Mesendoderm (in vitro differentiated cells): Measurements from ENCODE around the gene EFL1.

Experiments used
- DNase-seq: peaks from one replicate; pipeline ENCODE4 v3.0.0; 2013
- H2AK5ac ChIP-seq: 2 replicates; pipeline ENCODE4 v1.6.1; 2013; ENCODE audit warnings: low read length, inconsistent platforms
- H2BK120ac ChIP-seq: 2 replicates; pipeline ENCODE4 v1.6.1; 2013; ENCODE audit warnings: low read depth, mild to moderate bottlenecking, low read length, moderate library complexity, mixed read lengths
- H2BK15ac ChIP-seq: replicated peaks from 2 replicates; pipeline ENCODE4 v1.6.1; 2013; ENCODE audit warnings: low read depth, mild to moderate bottlenecking, moderate library complexity
- H2BK5ac ChIP-seq: 2 replicates; pipeline ENCODE4 v1.6.1; 2013; ENCODE audit warnings: low read length, inconsistent platforms
- H3K18ac ChIP-seq: 2 replicates; pipeline ENCODE4 v1.6.1; 2013; ENCODE audit warnings: mild to moderate bottlenecking, low read length, mixed read lengths
- H3K23ac ChIP-seq: one replicate; pipeline ENCODE4 v1.6.1; 2013; ENCODE audit warnings: low read length
- H3K27ac ChIP-seq: 2 replicates; pipeline ENCODE4 v1.5.1; 2013; ENCODE audit warnings: low read depth, mild to moderate bottlenecking, inconsistent platforms, low read length, moderate library complexity
- H3K27me3 ChIP-seq: 2 replicates; pipeline ENCODE4 v1.6.1; 2013; ENCODE audit warnings: low read length, control low read depth, mild to moderate bottlenecking, inconsistent platforms; ENCODE audit not compliant: insufficient read depth, poor library complexity
- H3K36me3 ChIP-seq: 2 replicates; pipeline ENCODE4 v1.6.1; 2013; ENCODE audit warnings: low read length, inconsistent platforms; ENCODE audit not compliant: control insufficient read depth, insufficient read depth
- H3K4ac ChIP-seq: one replicate; pipeline ENCODE4 v1.6.1; 2013; ENCODE audit warnings: low read depth, mild to moderate bottlenecking, low read length, moderate library complexity
- H3K4me1 ChIP-seq: 2 replicates; pipeline ENCODE4 v1.6.1; 2013; ENCODE audit warnings: low read depth, low read length, inconsistent platforms; ENCODE audit not compliant: control insufficient read depth
- H3K4me2 ChIP-seq: 2 replicates; pipeline ENCODE4 v1.6.1; 2013; ENCODE audit warnings: low read length
- H3K4me3 ChIP-seq: 2 replicates; pipeline ENCODE4 v1.5.1; 2013; ENCODE audit warnings: mild to moderate bottlenecking, low read length
- H3K56ac ChIP-seq: one replicate; pipeline ENCODE4 v1.6.1; 2013; ENCODE audit warnings: low read length
- H3K79me1 ChIP-seq: 2 replicates; pipeline ENCODE4 v1.6.1; 2013; ENCODE audit warnings: low read length, inconsistent platforms
- H3K79me2 ChIP-seq: 2 replicates; pipeline ENCODE4 v1.6.1; 2013; ENCODE audit warnings: mild to moderate bottlenecking, low read length; ENCODE audit not compliant: control insufficient read depth, insufficient read depth
- H3K9ac ChIP-seq: 2 replicates; pipeline ENCODE4 v1.6.1; 2013; ENCODE audit warnings: low read length, inconsistent platforms
- H4K5ac ChIP-seq: one replicate; pipeline ENCODE4 v1.6.1; 2013; ENCODE audit warnings: low read length
- H4K8ac ChIP-seq: one replicate; pipeline ENCODE4 v1.6.1; 2013; ENCODE audit warnings: low read depth, mild to moderate bottlenecking, control low read depth, low read length, moderate library complexity
- WGBS: extraction: QIAGEN DNeasy Blood & Tissue Kit; methylation state at CpG from one replicate; pipeline ENCODE4 v1.1.7; 2013; ENCODE audit warnings: low lambda C conversion rate, missing lambda C conversion rate; ENCODE audit not compliant: insufficient coverage; ENCODE audit errors: extremely low coverage; 5-methylcytosine and 5-hydroxymethylcytosine counted together

Gene EFL1

DNA sequence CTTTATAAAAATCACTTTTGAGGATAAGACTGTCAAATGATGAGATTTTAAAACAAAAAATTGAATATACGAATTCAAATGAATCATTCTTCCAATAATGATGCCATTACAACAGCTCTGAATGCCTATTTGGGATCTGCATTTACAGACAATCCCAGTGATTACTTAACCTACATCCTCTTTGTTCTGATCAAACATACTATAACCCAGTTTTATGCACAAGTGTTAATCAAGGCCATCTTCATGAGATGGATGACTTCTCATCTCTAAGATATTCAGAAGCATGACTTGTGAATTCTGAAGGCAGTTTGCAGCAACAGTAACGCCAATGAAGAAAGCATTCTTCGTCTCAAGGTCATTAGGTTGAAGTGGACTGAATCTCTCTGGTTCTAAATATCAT, 126.4 kb downstream of the EFL1 start:
- H3K4ac ChIP-seq = no peak overlapping the region
- WGBS = no CpG with 5 or more reads among the region's 3 CpGs
- no peak overlapping the region for H3K23ac ChIP-seq
- H3K79me2 ChIP-seq = no peaks in the 10 kb centered on the region
- no peak overlapping the region for H3K27ac ChIP-seq
- H3K27me3 ChIP-seq = no peaks in the 10 kb centered on the region
- no peak for DNase-seq
- no peak overlapping the region for H2AK5ac ChIP-seq
- no peak overlapping the region for H3K4me2 ChIP-seq
- no peak overlapping the region for H2BK15ac ChIP-seq
- H3K56ac ChIP-seq = no peak overlapping the region
- H3K79me1 ChIP-seq = no peaks in the 10 kb centered on the region
- peaks cover 3% of the 10 kb centered on the region for H3K36me3 ChIP-seq
- no peak overlapping the region for H2BK120ac ChIP-seq
- H3K9ac ChIP-seq = no peak overlapping the region
- no peak overlapping the region for H4K8ac ChIP-seq
- no peak overlapping the region for H3K18ac ChIP-seq
- H2BK5ac ChIP-seq = no peak overlapping the region
- H4K5ac ChIP-seq = no peak overlapping the region
- no peak overlapping the region for H3K4me3 ChIP-seq
- H3K4me1 ChIP-seq = no peaks in the 10 kb centered on the region

- no peak for DNase-seq
- Histone ChIP-seq H3K4ac (no peak overlapping the region), H3K4me2 (no peak overlapping the region), H2BK5ac (no peak overlapping the region), H4K8ac (no peak overlapping the region), H3K27ac (no peak overlapping the region), H3K79me1 (no peaks in the 10 kb centered on the region), H3K56ac (no peak overlapping the region), H3K79me2 (no peaks in the 10 kb centered on the region), H3K23ac (no peak overlapping the region), H3K4me1 (no peaks in the 10 kb centered on the region), H4K5ac (no peak overlapping the region), H3K27me3 (no peaks in the 10 kb centered on the region), H2AK5ac (no peak overlapping the region), H3K18ac (no peak overlapping the region), H3K9ac (no peak overlapping the region), H3K4me3 (no peak overlapping the region), H2BK120ac (no peak overlapping the region), H2BK15ac (no peak overlapping the region), H3K36me3 (peaks cover 3% of the 10 kb centered on the region)
- WGBS = no CpG with 5 or more reads among the region's 3 CpGs
Measured at GRCh38 chr15:82135638-82136037, 126.9 kb downstream of the EFL1 start.

DNA sequence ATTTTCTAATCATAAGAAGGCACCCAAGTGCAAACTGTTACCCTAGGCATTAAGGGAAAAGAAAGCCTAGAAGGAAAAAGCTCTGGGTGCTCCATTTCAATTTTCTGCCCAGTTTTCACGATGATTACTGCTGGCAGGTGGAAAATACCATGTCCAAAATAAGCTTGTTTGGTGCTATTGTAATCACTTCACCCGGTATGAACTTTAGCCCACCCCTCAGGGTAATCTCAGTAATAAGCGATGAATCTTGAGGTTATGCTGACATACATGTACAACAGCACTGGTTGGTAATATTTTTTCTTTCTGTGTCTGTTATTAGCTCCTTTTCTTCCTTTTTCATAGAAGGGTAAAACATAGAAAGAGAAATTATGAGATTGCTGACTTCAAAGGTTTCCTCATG, 128.1 kb downstream of the EFL1 start:
- no peak overlapping the region for H3K23ac ChIP-seq
- no peak overlapping the region for H4K8ac ChIP-seq
- H3K56ac ChIP-seq = no peak overlapping the region
- H3K4ac ChIP-seq = no peak overlapping the region
- no peak overlapping the region for H4K5ac ChIP-seq
- H2BK120ac ChIP-seq = no peak overlapping the region
- H2BK15ac ChIP-seq = no peak overlapping the region
- H2BK5ac ChIP-seq = no peak overlapping the region
- H3K18ac ChIP-seq = no peak overlapping the region
- WGBS = no CpG with 5 or more reads among the region's 3 CpGs
- H3K4me2 ChIP-seq = no peak overlapping the region
- H3K27me3 ChIP-seq = no peaks in the 10 kb centered on the region
- H3K4me3 ChIP-seq = no peak overlapping the region
- no peaks in the 10 kb centered on the region for H3K79me1 ChIP-seq
- no peaks in the 10 kb centered on the region for H3K4me1 ChIP-seq
- H3K9ac ChIP-seq = no peak overlapping the region
- no peaks in the 10 kb centered on the region for H3K79me2 ChIP-seq
- H3K36me3 ChIP-seq = peaks cover 3% of the 10 kb centered on the region
- H2AK5ac ChIP-seq = no peak overlapping the region
- no peak overlapping the region for H3K27ac ChIP-seq
- DNase-seq = no peak

DNA sequence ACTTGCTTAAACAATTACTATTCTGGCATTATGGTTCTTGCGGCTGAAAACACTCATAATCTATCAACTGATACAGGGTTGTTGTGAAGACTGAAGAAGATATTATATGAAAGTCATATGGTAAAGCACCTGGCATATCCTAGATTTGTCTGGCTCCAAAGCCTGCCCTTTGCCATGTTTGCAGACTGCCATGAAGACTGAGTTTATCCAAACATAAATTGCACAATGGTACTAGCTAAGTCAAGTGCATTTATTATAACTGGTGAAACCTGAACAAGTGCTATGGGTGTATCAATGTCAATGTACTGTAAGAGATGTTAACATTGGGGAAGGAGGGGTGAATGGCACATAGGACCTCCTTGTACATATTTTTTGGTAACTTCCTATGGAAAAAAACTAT, 129.3 kb downstream of the EFL1 start:
- H3K56ac ChIP-seq = no peak overlapping the region
- no peak for DNase-seq
- WGBS = no CpG with 5 or more reads among the region's 1 CpG
- H3K79me2 ChIP-seq = no peaks in the 10 kb centered on the region
- H3K4me2 ChIP-seq = no peak overlapping the region
- no peaks in the 10 kb centered on the region for H3K79me1 ChIP-seq
- no peak overlapping the region for H4K5ac ChIP-seq
- H3K4ac ChIP-seq = no peak overlapping the region
- H3K36me3 ChIP-seq = no peaks in the 10 kb centered on the region
- H3K9ac ChIP-seq = no peak overlapping the region
- H2BK5ac ChIP-seq = no peak overlapping the region
- H4K8ac ChIP-seq = no peak overlapping the region
- no peaks in the 10 kb centered on the region for H3K4me1 ChIP-seq
- no peak overlapping the region for H2AK5ac ChIP-seq
- H3K23ac ChIP-seq = no peak overlapping the region
- H3K4me3 ChIP-seq = no peak overlapping the region
- H3K27me3 ChIP-seq = no peaks in the 10 kb centered on the region
- H3K18ac ChIP-seq = no peak overlapping the region
- H3K27ac ChIP-seq = no peak overlapping the region
- H2BK15ac ChIP-seq = no peak overlapping the region
- no peak overlapping the region for H2BK120ac ChIP-seq

GRCh38 chr15:82132742-82133141, 129.8 kb downstream of the EFL1 start:
- no peak overlapping the region for H3K18ac ChIP-seq
- no peak overlapping the region for H2BK120ac ChIP-seq
- no peak overlapping the region for H2BK5ac ChIP-seq
- H3K4me1 ChIP-seq = no peaks in the 10 kb centered on the region
- no peak overlapping the region for H3K27ac ChIP-seq
- H2AK5ac ChIP-seq = no peak overlapping the region
- no peak overlapping the region for H4K5ac ChIP-seq
- no CpG with 5 or more reads among the region's 2 CpGs for WGBS
- no peak overlapping the region for H4K8ac ChIP-seq
- no peak overlapping the region for H3K4me3 ChIP-seq
- no peaks in the 10 kb centered on the region for H3K79me2 ChIP-seq
- H3K79me1 ChIP-seq = no peaks in the 10 kb centered on the region
- DNase-seq = no peak
- no peak overlapping the region for H3K23ac ChIP-seq
- H3K4me2 ChIP-seq = no peak overlapping the region
- no peak overlapping the region for H3K4ac ChIP-seq
- H3K27me3 ChIP-seq = no peaks in the 10 kb centered on the region
- no peak overlapping the region for H3K9ac ChIP-seq
- no peak overlapping the region for H2BK15ac ChIP-seq
- no peaks in the 10 kb centered on the region for H3K36me3 ChIP-seq
- H3K56ac ChIP-seq = no peak overlapping the region

- Histone ChIP-seq H3K4ac (no peak overlapping the region), H3K27me3 (no peaks in the 10 kb centered on the region), H3K4me3 (no peak overlapping the region), H3K4me2 (no peak overlapping the region), H3K56ac (no peak overlapping the region), H3K79me1 (no peaks in the 10 kb centered on the region), H4K5ac (no peak overlapping the region), H3K18ac (no peak overlapping the region), H3K9ac (no peak overlapping the region), H3K4me1 (no peaks in the 10 kb centered on the region), H2BK5ac (no peak overlapping the region), H3K36me3 (no peaks in the 10 kb centered on the region), H3K79me2 (no peaks in the 10 kb centered on the region), H2AK5ac (no peak overlapping the region), H3K23ac (no peak overlapping the region), H2BK15ac (no peak overlapping the region), H4K8ac (no peak overlapping the region), H2BK120ac (no peak overlapping the region), H3K27ac (no peak overlapping the region)
- no peak for DNase-seq
- no CpG with 5 or more reads among the region's 6 CpGs for WGBS
Measured at GRCh38 chr15:82132096-82132495, 130.4 kb downstream of the EFL1 start.
